HG03060 (cell line): ENCODE results near the gene ZNF785.

Experiments
- ATAC-seq: cut with Tn5 transposase; IDR thresholded peaks from one replicate; pipeline ENCODE4 v1.9.1; 2021; ENCODE audit warnings: low read depth, moderate number of reproducible peaks; ENCODE audit not compliant: unreplicated experiment

Gene ZNF785

DNA sequence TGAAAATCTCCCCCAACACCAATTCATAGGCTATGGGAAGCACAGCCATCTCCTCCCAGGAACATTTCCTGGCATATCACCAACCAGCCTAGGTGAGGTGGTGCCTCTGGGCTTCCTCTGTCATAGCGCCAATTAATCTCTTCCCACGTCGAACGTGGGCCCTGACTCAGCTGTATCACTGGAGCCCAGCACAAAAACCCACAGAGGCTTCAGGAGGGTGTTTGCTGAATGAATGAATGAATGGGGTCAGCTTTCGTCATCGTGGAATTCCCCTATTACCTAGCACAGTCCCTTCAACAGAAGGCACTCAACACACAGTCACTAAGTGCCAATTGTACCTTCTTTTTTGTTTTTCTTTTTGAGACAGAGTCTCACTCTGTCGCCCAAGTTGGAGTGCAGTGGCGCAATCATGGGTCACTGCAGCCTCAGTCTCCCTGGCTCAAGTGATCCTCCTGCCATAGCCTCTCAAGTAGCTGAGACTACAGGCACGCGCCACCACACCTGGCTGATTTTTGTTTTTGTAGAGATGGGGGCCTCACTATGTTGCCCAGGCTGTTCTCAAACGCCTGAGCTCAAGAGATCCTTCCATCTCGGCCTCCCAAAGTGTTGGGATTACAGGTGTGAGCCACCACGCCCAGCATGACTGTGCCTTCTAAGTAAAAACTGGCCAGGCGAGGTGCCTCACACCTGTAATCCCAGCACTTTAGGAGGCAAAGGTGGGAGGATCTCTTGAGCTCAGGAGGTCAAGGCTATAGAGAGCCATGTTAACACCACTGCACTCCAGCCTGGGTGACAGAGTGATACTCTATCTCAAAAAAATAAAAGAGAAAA is 18.1 kb downstream of the ZNF785 start:
- no peak for ATAC-seq

DNA sequence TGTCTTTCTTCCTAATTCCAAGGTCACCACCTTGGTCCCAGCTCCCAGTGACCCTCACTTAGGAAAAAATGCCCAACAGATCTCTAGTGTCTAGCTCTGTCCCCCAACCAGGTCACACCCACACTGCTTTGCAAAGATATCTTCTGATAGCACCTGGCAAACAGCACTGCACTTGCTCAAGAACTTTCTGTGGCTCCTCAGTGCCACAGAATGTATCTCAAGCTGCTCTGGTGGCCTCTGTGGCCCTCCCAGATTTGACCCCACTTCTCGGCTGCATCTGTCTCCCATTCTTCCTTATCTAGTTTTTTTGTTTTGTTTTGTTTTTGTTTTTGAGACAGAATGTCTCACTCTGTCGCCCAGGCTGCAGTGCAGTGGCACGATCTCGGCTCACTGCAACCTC is 19.0 kb downstream of the ZNF785 start:
- no peak for ATAC-seq

DNA sequence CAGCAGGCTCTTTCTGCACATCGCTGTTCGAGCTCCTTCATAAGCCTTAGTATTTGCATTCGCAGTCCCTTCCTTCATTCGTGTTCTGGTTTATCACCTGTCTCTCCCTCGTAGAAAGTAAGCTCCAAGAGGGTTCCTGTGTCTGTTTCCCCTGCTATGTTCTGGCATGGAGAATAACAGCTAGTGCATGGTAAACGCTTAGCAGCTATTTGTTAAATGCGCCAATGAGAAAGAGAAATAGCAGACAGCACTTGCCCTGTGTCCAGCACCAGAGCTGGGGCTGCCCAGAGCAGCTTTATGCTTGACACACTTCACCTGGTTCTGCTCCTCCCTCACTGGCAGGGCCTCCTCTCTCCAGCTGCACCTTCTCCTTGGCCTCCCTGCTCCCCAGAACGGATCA is 19.5 kb downstream of the ZNF785 start:
- ATAC-seq = no peak

DNA sequence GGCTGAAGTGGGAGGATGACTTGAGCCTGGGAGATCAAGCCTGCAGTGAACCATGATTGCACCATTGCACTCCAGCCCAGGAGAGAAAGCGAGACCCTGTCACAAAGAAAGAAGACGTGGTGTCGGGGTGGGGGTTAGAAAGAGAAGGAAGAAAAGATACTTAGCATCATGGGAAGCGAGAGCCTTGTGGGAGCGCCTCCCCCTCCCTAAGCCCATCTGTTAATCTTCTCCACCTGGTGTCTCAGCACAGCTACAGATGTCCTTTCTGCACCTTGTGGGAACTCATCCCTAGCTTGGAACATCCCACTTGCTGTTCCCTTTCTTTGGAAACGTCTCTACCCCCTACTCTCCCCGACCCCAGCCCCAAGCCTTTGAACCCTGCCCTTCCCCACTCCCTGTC is 20.0 kb downstream of the ZNF785 start:
- ATAC-seq = no peak

DNA sequence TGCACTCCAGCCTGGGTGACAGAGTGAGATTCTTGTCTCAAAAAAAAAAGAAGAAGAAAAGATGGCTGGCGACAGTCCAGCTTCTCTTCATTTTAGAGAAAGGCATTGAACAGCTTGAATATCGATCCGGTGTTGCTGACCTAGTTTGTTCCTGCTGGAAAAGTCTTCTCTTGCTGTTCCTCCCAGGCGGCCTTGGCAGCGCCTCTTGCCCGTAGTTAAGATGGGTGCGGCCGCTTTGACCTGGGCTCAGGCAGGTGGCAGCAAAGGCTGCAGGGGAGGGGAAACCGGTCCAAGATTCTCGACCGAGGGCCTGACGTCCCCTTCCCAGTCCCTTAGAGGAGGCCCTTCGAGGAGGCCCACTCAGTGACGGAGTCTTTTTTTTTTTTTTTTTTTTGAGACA is 23.5 kb downstream of the ZNF785 start:
- ATAC-seq = no peak

DNA sequence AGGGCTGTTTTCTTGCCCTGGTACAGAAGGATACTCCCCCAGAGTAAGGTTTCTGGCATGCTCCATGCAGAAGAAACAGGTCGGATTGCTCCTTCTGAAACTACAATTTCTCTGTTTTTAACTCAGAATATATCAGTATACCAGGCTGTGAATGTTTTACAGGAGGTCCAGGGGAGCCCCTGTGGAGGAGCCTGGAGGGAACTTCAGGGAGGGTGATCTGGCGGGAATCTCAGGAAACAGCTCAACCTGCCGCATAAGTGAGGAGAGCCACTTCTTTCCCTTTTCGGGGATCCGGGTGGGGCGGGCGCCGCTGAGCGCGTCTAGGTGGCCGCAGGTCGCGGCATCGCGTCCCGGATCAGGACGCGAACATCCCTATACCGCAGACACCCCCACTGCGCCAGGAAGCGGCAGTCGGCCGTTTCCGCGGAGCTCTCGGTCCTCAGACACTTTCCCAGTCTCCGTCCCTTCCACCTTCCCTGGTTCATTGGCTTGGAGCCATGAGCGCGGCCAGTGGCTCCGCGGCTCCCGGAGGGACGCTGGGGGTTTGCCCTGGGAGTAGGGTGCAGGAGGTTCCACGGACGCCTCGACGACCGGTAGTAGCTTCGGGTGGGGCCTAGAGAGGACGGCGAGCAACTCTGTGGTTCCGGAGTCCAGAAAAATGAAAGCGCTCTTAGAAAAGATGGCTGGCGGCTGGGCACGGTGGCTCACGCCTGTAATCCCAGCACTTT is 24.2 kb downstream of the ZNF785 start:
- no peak for ATAC-seq

DNA sequence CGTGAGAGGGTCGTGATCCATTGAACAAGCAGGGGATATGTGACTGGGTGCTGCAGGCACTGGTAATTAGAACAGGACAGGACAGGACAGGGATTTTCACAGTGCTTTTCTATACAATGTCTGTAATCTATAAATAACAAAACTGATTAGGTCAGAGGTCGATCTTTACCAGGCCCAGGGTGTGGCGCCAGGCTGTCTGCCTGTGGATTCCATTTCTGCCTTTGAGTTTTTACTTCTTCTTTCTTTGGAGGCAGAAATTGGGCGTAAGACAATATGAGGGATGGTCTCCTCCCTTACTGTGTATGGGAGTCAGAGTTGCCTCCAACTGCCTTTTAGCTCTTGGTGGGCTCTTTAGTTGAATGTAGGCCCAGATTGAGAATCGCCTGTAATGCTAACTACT is 25.8 kb downstream of the ZNF785 start:
- ATAC-seq = no peak

DNA sequence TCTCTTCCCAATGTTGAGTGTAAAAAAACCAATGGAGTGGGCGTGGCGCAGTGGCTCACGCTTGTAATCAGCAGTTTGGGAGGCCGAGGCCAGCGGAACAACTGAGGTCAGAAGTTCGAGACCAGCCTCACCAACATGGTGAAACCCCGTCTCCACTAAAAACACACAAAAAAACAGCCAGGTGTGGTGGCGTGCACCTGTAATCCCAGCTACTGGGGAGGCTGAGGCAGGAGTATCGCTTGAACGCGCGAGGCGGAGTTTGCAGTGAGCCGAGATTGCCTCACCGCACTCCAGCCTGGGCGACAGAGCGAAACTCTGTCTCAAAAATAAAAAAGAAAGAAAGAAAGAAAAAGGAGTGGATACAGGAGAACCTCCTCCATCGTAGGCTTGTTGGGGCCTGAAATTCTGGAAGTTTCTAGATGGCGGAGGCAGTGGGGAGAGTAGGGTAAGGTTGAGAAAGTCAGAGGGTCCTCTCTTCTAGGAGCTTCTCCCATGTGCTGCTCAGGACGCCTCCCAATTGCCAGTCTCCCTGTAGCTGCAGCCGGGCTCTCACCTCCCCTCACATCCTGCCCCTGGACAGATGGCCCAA is 26.6 kb downstream of the ZNF785 start:
- ATAC-seq = no peak

DNA sequence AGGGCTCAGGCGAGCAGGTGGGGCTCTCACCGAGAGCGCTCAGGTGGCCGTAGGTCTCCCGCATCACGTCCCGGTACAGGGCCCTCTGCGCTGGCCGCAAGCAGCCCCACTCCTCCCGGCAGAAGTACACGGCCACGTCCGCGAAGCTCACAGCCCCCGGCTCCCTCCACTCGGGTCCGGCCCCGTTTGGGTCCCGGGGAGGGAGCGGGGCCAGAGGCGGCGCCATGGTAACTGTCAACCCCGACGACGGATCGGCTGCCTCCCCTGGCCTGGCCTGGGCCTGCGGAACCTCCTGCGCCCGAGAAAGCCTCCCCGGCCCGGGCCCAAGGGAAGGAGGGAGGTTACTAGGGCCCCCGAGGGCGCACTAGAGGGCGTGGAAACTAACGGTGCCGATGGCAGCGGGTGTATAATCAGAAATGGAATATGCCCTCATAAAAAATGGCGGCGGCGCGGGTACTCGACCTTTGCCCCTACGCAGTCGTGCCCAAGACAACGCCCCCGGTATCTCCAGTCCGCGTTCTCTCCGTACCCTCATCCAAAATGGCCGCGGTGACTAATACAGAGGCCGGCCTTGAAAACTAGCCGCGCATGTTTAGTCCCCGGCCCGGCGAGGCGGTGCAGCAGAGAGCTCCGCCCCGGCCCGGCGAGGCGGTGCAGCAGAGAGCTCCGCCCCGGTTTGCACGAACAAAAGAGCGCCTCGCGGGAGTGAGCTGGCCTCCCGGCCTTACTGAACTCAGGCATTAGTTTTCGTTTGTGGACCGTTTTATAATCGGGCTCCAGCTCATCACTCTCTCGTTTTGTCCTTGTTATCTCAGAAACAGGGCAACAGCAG is 27.3 kb downstream of the ZNF785 start, which contains the start of gene ZNF764:
Gene ZNF764, minus strand, starts transcription at position 418 of the 832 bp plus-strand sequence. Its CDS starts 192 bp downstream, at position 226.
- peak; percentile 80 for ATAC-seq

DNA sequence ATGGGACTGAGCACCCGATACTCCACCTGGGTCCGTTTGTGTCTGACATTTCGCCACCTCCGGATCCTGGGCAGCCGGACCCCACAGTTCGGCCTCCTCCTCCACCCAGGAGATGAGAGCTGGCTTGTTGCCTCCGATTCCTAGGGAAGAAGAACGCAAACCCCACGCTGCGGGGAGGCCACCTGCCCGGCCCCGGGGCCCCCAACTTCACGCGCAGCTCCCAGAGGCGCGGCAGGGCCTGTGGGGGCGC is 27.9 kb downstream of the ZNF785 start:
- no peak for ATAC-seq

DNA sequence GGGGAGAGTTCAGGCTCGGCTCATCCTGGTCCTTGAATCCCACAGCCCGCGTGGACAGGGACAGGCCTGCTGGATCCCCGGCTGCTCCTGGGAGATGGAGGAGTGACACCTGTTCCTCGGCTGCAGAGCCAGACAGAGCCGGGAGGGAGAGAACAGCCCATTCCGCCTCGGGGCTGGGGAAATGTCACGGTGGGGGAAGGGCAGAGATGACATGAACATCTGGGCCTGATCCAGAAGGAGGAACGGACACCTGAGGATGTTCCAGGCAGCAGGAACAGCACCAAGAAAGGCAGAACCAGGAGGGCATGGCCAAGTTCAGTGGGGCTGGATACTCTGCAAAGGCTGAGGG is 29.4 kb downstream of the ZNF785 start:
- no peak for ATAC-seq

DNA sequence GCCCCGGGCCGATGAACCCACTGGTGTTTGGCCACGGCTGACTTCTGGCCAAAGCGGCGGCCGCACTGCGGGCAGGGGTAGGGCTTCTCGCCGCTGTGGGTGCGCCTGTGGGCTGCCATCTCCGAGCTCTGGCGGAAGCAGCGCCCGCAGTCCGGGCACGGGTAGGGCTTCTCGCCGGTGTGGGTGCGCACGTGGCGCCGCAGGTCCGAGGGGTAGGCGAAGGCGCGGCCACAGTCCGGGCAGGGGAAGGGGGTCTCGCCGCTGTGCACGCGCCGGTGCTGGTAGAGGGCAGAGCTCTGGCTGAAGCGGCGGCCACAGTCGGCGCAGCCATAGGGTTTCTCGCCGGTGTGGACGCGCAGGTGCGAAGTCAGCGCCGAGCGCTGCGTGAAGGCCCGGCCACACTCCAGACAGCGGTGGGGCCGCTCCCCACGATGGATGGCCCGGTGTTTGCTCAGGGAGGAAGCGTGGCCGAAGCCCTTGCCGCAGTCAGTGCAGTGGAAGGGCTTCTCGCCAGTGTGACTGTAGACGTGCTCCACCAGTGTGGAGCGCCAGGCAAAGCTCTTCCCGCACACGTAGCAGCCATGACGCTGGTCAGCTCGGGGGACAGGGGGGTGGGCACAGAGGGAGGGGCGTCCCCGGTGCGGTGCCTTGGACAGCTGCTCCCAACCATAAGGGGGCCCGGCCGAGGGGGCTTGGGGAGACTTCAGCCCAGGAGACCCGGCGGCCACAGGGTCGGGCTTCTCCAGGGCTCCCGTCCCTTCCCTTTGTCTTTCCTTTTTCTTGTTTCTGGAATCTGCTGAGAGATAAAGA is 30.0 kb downstream of the ZNF785 start:
- ATAC-seq = no peak

DNA sequence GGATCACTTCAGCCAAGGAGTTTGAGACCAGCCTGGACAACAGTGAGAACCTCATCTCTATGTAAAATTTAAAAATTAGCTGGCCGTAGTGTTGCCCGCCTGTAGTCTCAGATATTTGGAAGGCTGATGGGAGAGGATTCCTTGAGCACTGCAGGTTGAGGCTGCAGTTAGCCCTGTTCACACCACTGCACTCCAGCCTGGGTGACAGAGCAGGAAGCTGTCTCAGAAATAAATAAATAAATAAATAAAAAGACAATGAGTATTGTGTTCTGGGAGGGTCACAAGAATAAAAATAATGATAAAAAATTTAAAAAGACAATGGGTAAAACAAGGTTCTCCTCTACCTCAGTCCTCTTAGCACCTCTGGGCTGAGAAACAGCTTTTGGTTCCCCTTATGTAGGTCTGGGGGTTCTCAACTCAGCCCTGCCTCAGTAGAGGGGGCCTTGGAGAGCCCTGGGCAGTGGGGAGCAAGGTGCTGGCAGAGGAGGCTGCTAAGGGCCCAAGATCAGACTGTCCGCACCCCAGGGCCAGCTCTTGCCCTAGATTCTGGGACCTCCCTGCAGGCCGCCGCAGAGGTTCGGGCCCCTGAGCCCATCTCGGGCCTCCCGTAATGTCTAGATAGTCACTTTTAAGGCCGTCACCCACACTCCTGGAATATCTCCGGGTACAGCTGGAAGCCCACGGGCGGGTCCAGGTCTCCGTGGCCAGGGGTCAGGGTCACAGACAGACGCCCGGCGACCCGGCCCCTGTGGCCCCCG is 30.8 kb downstream of the ZNF785 start:
- no peak for ATAC-seq

DNA sequence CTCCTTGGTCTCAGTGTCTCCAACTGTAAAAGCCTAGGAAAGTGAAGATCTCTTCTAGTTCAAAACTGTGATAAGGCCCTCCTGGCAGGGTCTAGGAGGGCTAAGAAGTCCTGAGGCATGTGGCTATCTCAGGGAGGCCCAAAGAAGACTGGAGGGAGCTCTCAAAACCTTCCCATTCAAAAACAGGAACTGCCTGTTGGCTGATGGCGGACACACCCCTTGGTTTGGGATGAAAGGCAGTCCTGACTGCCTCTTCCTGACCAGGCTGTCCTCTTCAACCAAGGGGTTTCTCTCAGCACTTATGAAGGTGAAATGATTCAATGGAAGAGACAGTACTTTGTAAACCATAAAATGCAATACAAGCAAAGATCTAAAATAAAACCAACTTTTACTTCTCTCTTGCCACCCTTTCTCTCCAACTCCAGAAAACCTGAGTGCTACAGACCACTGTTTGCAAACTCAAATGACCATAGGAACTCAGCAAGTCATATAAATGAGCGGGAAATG is 32.1 kb downstream of the ZNF785 start:
- ATAC-seq = no peak

DNA sequence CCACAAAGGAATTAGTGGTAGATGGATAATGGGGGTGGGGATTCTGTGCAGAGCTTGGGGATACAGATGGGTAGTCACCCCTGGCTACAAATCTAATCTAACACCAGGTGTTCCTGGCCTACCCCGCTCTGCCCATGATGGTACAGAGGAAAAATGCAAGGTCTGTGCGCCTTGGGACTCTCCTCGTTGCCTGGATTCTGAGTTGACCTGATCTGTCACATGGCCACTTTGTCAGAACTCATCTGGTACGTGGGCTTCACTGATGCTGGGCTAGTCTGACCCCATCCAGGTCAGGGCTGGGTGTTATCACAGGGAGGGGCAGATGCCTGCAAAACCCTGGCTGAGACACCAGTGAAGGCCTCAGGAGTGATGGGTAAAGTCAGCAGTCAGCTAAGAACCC is 32.5 kb downstream of the ZNF785 start:
- no peak for ATAC-seq

DNA sequence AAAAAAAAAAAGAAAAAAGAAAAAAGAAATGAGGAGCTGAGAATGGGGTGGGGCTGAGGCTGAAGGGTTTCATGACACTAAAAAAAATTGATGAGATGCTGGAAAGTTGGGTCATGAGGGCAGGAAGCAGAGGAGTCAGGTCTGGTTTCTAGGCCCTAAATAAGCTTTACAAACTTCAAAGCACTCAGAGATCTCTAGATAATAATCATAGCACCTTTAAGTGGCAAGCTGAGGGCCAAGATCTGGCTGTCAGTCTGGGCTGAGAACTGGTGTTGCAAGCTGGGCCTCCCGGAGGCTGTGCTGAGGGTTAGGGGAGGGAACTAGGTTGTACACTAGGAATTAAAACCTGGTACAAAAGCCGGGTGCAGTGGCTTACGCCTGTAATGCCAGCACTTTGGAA is 33.7 kb downstream of the ZNF785 start:
- ATAC-seq = no peak

DNA sequence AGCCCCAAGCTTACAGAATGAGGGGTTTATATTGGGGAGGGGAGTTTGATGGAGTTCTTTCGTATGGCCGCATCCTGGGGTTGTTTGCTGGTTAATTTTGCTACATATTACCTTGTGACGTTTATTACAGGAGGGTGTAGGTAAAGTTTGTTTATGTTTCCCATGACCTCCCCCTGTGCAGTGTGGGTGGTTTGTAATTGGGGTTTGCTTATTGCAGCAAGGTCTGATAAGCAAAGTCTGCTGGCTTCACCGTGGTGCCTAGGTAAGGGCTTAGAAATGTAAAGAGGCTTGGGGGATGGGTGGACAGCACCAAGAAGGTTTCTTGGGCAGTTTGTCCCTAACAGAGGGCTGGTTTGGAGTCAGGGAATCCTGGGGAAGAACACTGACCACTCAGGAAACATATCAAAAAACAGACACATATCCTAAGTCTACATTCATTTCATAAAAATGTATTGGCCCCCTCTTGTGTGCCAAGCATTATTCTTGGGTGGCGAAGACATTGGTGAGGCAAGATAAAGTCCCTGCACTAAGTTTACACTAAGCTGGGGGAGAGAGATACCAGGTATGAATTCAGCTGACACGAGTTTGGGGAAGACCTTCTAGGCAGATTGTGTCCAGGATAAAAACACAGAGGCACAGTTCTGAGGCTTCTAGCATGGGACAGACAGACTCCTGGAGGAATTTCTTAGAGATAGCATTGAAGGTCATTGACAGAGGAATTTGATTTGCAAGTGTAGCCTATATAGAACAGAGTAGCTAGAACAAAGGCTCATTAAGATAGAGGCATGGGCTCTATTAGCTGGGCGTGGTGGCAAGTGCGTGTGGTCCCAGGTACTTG is 36.9 kb downstream of the ZNF785 start:
- ATAC-seq = no peak

DNA sequence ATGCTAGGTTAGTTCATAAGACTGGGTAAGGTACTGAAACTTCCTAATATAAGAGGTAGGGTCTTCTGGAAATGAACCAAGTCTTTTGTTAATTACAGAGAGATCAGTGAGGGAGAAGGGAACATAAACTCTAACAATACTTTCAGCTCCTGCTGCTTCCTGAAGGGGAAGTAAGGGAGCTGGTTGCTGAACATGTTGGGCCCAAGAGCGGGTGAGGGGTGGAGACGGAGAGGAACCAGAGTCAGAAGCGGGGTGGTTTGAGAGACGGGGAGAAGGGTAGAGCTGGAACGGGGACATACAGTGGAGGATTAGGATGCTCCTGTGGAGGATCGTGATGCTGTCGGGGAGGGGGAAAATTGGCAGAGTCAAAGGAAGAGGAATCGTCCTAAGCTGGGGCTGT is 39.4 kb downstream of the ZNF785 start:
- ATAC-seq = no peak
